Activated B cell treated with CpG ODN at 0.5 μM for 24 hours (primary cell): ENCODE measurements around the gene OR5D18. TPM values are rescaled to one million over a fixed set of nuclear protein-coding genes. Genes with fewer than 3 reads are reported as not detected.

Experiments used
- ATAC-seq: fragments of 200-7000 bp; cut with Tn5 transposase; one replicate; pipeline ENCODE4 v1.10.0; 2021; ENCODE audit warnings: low read depth, mild to moderate bottlenecking, moderate library complexity
- CTCF ChIA-PET: fragments of 350-600 bp; sonication (Branson Sonifier 250); formaldehyde crosslinking; loops from one replicate; lab custom pipeline; 2021; ENCODE audit warnings: antibody characterized with exemption; lab: Charles Lee
- POLR2A ChIA-PET: fragments of 350-600 bp; sonication (Branson Sonifier 250); formaldehyde crosslinking; loops from one replicate; lab custom pipeline; 2021; ENCODE audit warnings: antibody characterized with exemption; lab: Charles Lee
- DNase-seq: peaks from one replicate; pipeline ENCODE4 v3.0.0; 2022
- H3K27ac Mint-ChIP-seq: one replicate; pipeline ENCODE4 v1.8.0; 2020; ENCODE audit warnings: mixed read lengths
- H3K27me3 Mint-ChIP-seq: one replicate; pipeline ENCODE4 v1.8.0; 2021; ENCODE audit warnings: mixed read lengths
- H3K36me3 Mint-ChIP-seq: one replicate; pipeline ENCODE4 v1.8.0; 2021; ENCODE audit warnings: low read depth, mixed read lengths
- H3K4me1 Mint-ChIP-seq: one replicate; pipeline ENCODE4 v1.8.0; 2021; ENCODE audit warnings: mixed read lengths
- H3K4me3 Mint-ChIP-seq: one replicate; pipeline ENCODE4 v1.8.0; 2020; ENCODE audit warnings: mild to moderate bottlenecking, mixed read lengths
- H3K9me3 Mint-ChIP-seq: one replicate; pipeline ENCODE4 v1.8.0; 2020; ENCODE audit warnings: mixed read lengths
- CTCF ChIP-seq: fragments of 200-600 bp; IDR thresholded peaks from one replicate; pipeline ENCODE4 v1.8.0; 2022; ENCODE audit warnings: antibody characterized with exemption, mild to moderate bottlenecking
- intact Hi-C: fragments of 100-400 bp; cut with micrococcal nuclease; formaldehyde crosslinking; loops from one replicate; pipeline ENCODE4 v1.15.1; 2024
- total RNA-seq: library from RNA; stranded (reverse); gene quantifications from 2 replicates; pipeline ENCODE4 v1.2.3, GENCODE V29; 2022

Gene OR5D18
- total RNA-seq, 1 donor from 2014 or later: not detected

GRCh38 chr11:55806248-55806647 is 13.2 kb upstream of the OR5D18 start:
- intact Hi-C loops: no loop called here
- CTCF ChIA-PET: no interaction called here
- Mint-ChIP-seq H3K9me3 (peaks cover 26% of the 10 kb centered on the region), H3K4me3 (no peak overlapping the region), H3K27ac (no peak overlapping the region), H3K36me3 (no peaks in the 10 kb centered on the region), H3K27me3 (no peaks in the 10 kb centered on the region), H3K4me1 (no peaks in the 10 kb centered on the region)
- POLR2A ChIA-PET: no interaction called here
- no peak for TF ChIP-seq CTCF
- no peak for ATAC-seq
- DNase-seq: no peak

GRCh38 chr11:55811067-55811466 is 8.4 kb upstream of the OR5D18 start, which contains the start of gene OR5L1:
Gene OR5L1, plus strand, starts transcription at chr11:55811367. Its CDS starts 100 bp downstream, at chr11:55811467.
- no peak for DNase-seq
- ATAC-seq: no peak
- TF ChIP-seq CTCF: no peak
- no peaks in the 10 kb centered on the region for H3K27me3 Mint-ChIP-seq
- ChIA-PET POLR2A (no interaction called here), CTCF (no interaction called here)
- H3K36me3 Mint-ChIP-seq: no peaks in the 10 kb centered on the region
- H3K4me1 Mint-ChIP-seq: no peaks in the 10 kb centered on the region
- no peak within 1 kb of the TSS for H3K27ac Mint-ChIP-seq
- intact Hi-C loops: no loop called here
- H3K4me3 Mint-ChIP-seq: no peak within 1 kb of the TSS
- H3K9me3 Mint-ChIP-seq: peaks cover 17% of the 10 kb centered on the region

GRCh38 chr11:55826919-55827318 is 7.5 kb downstream of the OR5D18 start, which contains the start of gene OR5L2:
Gene OR5L2, plus strand, starts transcription at chr11:55827219. Its CDS starts 0 bp downstream, at chr11:55827219.
- H3K36me3 Mint-ChIP-seq: no peaks in the 10 kb centered on the region
- H3K9me3 Mint-ChIP-seq: peaks cover 5% of the 10 kb centered on the region
- DNase-seq: no peak
- H3K27ac Mint-ChIP-seq: no peak within 1 kb of the TSS
- H3K4me1 Mint-ChIP-seq: no peaks in the 10 kb centered on the region
- H3K4me3 Mint-ChIP-seq: no peak within 1 kb of the TSS
- intact Hi-C loops: no loop called here
- TF ChIP-seq CTCF: no peak
- no peak for ATAC-seq
- CTCF ChIA-PET: no interaction called here
- H3K27me3 Mint-ChIP-seq: no peaks in the 10 kb centered on the region
- POLR2A ChIA-PET: no interaction called here

GRCh38 chr11:55838452-55838851 is 19.0 kb downstream of the OR5D18 start, which contains the start of gene OR5D16:
Gene OR5D16, plus strand, starts transcription at chr11:55838752. Its CDS starts 0 bp downstream, at chr11:55838752.
- Mint-ChIP-seq H3K4me3 (no peak within 1 kb of the TSS), H3K36me3 (no peaks in the 10 kb centered on the region), H3K4me1 (no peaks in the 10 kb centered on the region), H3K27ac (no peak within 1 kb of the TSS), H3K27me3 (no peaks in the 10 kb centered on the region), H3K9me3 (peaks cover 15% of the 10 kb centered on the region)
- TF ChIP-seq CTCF: no peak
- ChIA-PET CTCF (no interaction called here), POLR2A (no interaction called here)
- DNase-seq (no peak), ATAC-seq (no peak)
- intact Hi-C loops: no loop called here

GRCh38 chr11:55847453-55847852 is 28.0 kb downstream of the OR5D18 start:
- H3K4me3 Mint-ChIP-seq: no peak overlapping the region
- intact Hi-C loops: no loop called here
- DNase-seq (no peak), ATAC-seq (no peak)
- ChIA-PET CTCF (no interaction called here), POLR2A (no interaction called here)
- TF ChIP-seq CTCF: no peak
- no peak overlapping the region for H3K27ac Mint-ChIP-seq
- H3K36me3 Mint-ChIP-seq: no peaks in the 10 kb centered on the region
- H3K9me3 Mint-ChIP-seq: peaks cover 2% of the 10 kb centered on the region
- H3K27me3 Mint-ChIP-seq: no peaks in the 10 kb centered on the region
- no peaks in the 10 kb centered on the region for H3K4me1 Mint-ChIP-seq
